Loucy (cell line): Measurements from ENCODE around the gene LONRF3.

Source experiments
- H2AFZ ChIP-seq: fragments of 200-600 bp; sonication (generic); 2 replicates; pipeline ENCODE4 v1.6.0; 2016; ENCODE audit warnings: antibody characterized with exemption, mild to moderate bottlenecking, low read length, moderate library complexity
- H3F3A ChIP-seq: fragments of 200-600 bp; 2 replicates; pipeline ENCODE4 v1.6.0; 2016; ENCODE audit warnings: antibody characterized with exemption, low read depth, mild to moderate bottlenecking
- H3K27me3 ChIP-seq: fragments of 200-600 bp; sonication (generic); 2 replicates; pipeline ENCODE4 v1.6.1; 2014; ENCODE audit warnings: low read length, mild to moderate bottlenecking; ENCODE audit not compliant: insufficient read depth, poor library complexity, severe bottlenecking
- H3K36me3 ChIP-seq: fragments of 200-600 bp; sonication (generic); 2 replicates; pipeline ENCODE4 v1.6.1; 2016; ENCODE audit warnings: low read length; ENCODE audit not compliant: insufficient read depth
- H3K4me1 ChIP-seq: fragments of 200-600 bp; sonication (generic); 2 replicates; pipeline ENCODE4 v1.5.1; 2014; ENCODE audit warnings: low read length, mild to moderate bottlenecking; ENCODE audit not compliant: insufficient read depth, poor library complexity, severe bottlenecking
- H3K4me2 ChIP-seq: fragments of 200-600 bp; sonication (generic); 2 replicates; pipeline ENCODE4 v1.6.0; 2014; ENCODE audit warnings: antibody characterized with exemption, low read length, low read depth, mild to moderate bottlenecking; ENCODE audit not compliant: poor library complexity, severe bottlenecking
- H3K4me3 ChIP-seq: fragments of 200-600 bp; sonication (generic); 2 replicates; pipeline ENCODE4 v1.5.1; 2014; ENCODE audit warnings: low read length, mild to moderate bottlenecking, mixed read lengths; ENCODE audit not compliant: poor library complexity, severe bottlenecking
- H3K79me2 ChIP-seq: fragments of 200-600 bp; sonication (generic); 2 replicates; pipeline ENCODE4 v1.6.1; 2014; ENCODE audit warnings: low read length; ENCODE audit not compliant: insufficient read depth
- H3K9ac ChIP-seq: fragments of 200-600 bp; sonication (generic); 2 replicates; pipeline ENCODE4 v1.6.0; 2014; ENCODE audit warnings: mild to moderate bottlenecking, low read depth, low read length, moderate library complexity; ENCODE audit not compliant: poor library complexity, severe bottlenecking
- H3K9me2 ChIP-seq: fragments of 200-600 bp; sonication (generic); replicated peaks from 2 replicates; pipeline ENCODE4 v1.6.1; 2016; ENCODE audit warnings: low read depth, low read length, mixed read lengths
- H3K9me3 ChIP-seq: fragments of 200-600 bp; sonication (generic); 2 replicates; pipeline ENCODE4 v1.6.1; 2014; ENCODE audit warnings: mild to moderate bottlenecking, antibody characterized with exemption, low read length, low read depth; ENCODE audit not compliant: insufficient read depth
- H4K20me1 ChIP-seq: fragments of 200-600 bp; sonication (generic); 2 replicates; pipeline ENCODE4 v1.6.0; 2014; ENCODE audit warnings: antibody characterized with exemption, low read length, mild to moderate bottlenecking; ENCODE audit not compliant: insufficient read depth, poor library complexity, severe bottlenecking
- CTCF ChIP-seq: fragments of 200-600 bp; sonication (generic); conservative IDR thresholded peaks from 2 replicates; pipeline ENCODE4 v1.5.1; 2014; ENCODE audit warnings: mild to moderate bottlenecking, antibody characterized with exemption, low read length
- EZH2phosphoT487 ChIP-seq: fragments of 200-600 bp; IDR thresholded peaks from 2 replicates; pipeline ENCODE4 v1.6.1; 2018; ENCODE audit warnings: antibody characterized with exemption, mild to moderate bottlenecking, moderate library complexity, borderline replicate concordance

LONRF3 gene

GRCh38 chrX:118974088-118974907 lies at the start of gene LONRF3:
LONRF3 (plus strand) TSS chrX:118974618; CDS start chrX:118974781, 163 bp downstream.
- Histone ChIP-seq H3K27me3 (no peaks in the 10 kb centered on the region), H3K9me3 (no peaks in the 10 kb centered on the region), H3K9me2 (no peaks in the 10 kb centered on the region), H3F3A (no peaks in the 10 kb centered on the region), H3K4me2 (no peak within 1 kb of the TSS), H4K20me1 (no peaks in the 10 kb centered on the region), H3K79me2 (no peaks in the 10 kb centered on the region), H3K9ac (no peak within 1 kb of the TSS), H3K36me3 (no peaks in the 10 kb centered on the region), H2AFZ (no peak within 1 kb of the TSS), H3K4me3 (no peak within 1 kb of the TSS), H3K4me1 (no peaks in the 10 kb centered on the region)
- TF ChIP-seq EZH2phosphoT487 (no peak), CTCF (no peak)

- Histone ChIP-seq H3F3A (no peaks in the 10 kb centered on the region), H3K4me3 (no peak overlapping the region), H4K20me1 (no peaks in the 10 kb centered on the region), H3K9me2 (no peaks in the 10 kb centered on the region), H3K27me3 (no peaks in the 10 kb centered on the region), H3K9me3 (no peaks in the 10 kb centered on the region), H3K4me2 (no peak overlapping the region), H3K4me1 (no peaks in the 10 kb centered on the region), H3K36me3 (no peaks in the 10 kb centered on the region), H2AFZ (no peak overlapping the region), H3K79me2 (no peaks in the 10 kb centered on the region), H3K9ac (no peak overlapping the region)
- TF ChIP-seq EZH2phosphoT487 (no peak), CTCF (no peak)
Measured at GRCh38 chrX:118928151-118928550, 46.3 kb upstream of the LONRF3 start.

GRCh38 chrX:118935352-118935751 lies 39.1 kb upstream of the LONRF3 start:
- Histone ChIP-seq H3K36me3 (no peaks in the 10 kb centered on the region), H3K79me2 (no peaks in the 10 kb centered on the region)
- TF ChIP-seq CTCF = no peak
- no peak for TF ChIP-seq EZH2phosphoT487

More at GRCh38 chrX:118935352-118935751, 39.1 kb upstream of the LONRF3 start:
- H3F3A ChIP-seq = no peaks in the 10 kb centered on the region
- H3K4me1 ChIP-seq = no peaks in the 10 kb centered on the region
- no peaks in the 10 kb centered on the region for H4K20me1 ChIP-seq
- H3K4me2 ChIP-seq = no peak overlapping the region
- H3K4me3 ChIP-seq = no peak overlapping the region
- H3K9me3 ChIP-seq = no peaks in the 10 kb centered on the region
- no peak overlapping the region for H2AFZ ChIP-seq
- H3K9ac ChIP-seq = no peak overlapping the region
- H3K27me3 ChIP-seq = no peaks in the 10 kb centered on the region
- H3K9me2 ChIP-seq = no peaks in the 10 kb centered on the region
